ENCODE results near the gene STEAP3. TPM values are rescaled to one million over a fixed set of nuclear protein-coding genes. Genes with fewer than 3 reads are reported as not detected.
A peak's percentile ranks its signal among the peaks of the same experiment; 100 is the strongest.

Gene STEAP3
- total RNA-seq, 1 experiment from 2014 or later: 24.0 TPM

DNA sequence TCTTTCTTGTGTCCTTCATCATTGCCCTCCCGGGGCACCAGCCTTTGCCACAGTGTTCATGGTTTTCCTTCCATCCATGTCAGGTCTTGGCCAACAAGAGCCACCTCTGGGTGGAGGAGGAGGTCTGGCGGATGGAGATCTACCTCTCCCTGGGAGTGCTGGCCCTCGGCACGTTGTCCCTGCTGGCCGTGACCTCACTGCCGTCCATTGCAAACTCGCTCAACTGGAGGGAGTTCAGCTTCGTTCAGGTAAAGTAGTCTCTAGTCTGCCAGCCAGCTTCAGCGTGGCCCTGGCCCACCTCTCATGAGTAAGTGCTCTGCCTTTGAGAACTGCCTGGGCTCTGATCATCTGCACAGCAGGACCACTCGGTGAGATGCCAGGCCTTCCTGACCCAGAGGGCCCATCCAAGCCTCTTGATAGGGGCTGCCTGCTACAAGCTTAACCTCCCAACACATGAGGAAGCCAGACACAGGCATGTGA lies 31.0 kb downstream of the STEAP3 start:
- TF ChIP-seq GABPB1 (CRISPR knock-in tag; IDR thresholded peaks at IDR 0.05) (no peak), HMGA2 (CRISPR knock-in tag; IDR thresholded peaks at IDR 0.05) (no peak), NR1H2 (CRISPR knock-in tag; IDR thresholded peaks at IDR 0.05) (no peak), CREM (CRISPR knock-in tag; IDR thresholded peaks at IDR 0.05) (no peak), NFATC4 (CRISPR knock-in tag; IDR thresholded peaks at IDR 0.05) (no peak)
- TF ChIP-seq, protein P1, sequence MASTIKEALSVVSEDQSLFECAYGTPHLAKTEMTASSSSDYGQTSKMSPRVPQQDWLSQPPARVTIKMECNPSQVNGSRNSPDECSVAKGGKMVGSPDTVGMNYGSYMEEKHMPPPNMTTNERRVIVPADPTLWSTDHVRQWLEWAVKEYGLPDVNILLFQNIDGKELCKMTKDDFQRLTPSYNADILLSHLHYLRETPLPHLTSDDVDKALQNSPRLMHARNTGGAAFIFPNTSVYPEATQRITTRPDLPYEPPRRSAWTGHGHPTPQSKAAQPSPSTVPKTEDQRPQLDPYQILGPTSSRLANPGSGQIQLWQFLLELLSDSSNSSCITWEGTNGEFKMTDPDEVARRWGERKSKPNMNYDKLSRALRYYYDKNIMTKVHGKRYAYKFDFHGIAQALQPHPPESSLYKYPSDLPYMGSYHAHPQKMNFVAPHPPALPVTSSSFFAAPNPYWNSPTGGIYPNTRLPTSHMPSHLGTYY (CRISPR knock-in tag; IDR thresholded peaks at IDR 0.05): no peak

DNA sequence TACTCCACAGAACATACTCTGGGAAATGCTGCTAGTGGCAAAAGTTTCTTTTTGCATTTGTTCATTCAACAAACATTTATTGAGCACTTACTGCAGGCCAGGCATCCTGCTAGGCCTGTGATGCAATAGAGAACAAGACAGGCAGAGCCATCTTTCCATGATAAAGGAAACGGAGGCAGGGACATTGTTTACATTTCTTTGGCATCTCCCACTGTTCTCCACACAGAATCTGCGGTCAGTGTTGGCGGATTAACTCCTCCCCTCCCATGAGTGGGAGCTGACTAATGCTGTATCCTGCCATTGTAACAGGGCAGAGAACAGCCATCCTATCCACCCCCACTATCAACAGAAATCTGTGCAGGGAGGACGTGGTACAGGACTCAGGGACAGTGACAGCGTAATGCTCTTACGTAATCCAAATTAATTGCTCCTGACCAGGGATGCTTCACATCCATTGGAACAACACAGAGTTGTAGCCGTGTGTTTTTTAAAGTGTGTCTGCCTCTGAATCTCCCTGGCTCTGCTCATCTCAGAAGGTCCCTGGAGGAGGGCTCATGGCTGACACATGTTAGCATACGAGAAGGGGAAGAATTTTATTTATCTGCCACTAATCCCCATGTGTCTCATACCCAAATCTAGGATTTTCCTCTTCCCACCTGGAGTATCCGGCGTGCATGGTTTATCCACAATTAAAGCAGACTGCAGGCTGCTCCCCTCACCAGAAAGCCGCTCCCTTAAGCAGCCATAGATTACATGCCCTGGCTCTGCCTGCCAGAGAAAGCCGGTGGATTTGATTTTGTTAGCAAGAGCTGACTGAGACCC lies 32.3 kb downstream of the STEAP3 start:
- H3K27me3 Mint-ChIP-seq (ENCODE audit: low read depth): no peaks in the 10 kb centered on the region
- peaks cover 22% of the 10 kb centered on the region for H3K36me3 Mint-ChIP-seq
- DNase-seq (ENCODE audit: low spot score) (no peak), ATAC-seq (peak; percentile 49)
- peak overlapping the region; percentile 17; the same call in 1 of the 2 replicates for H3K4me3 Mint-ChIP-seq
- peak overlapping the region; percentile 82 for H3K27ac Mint-ChIP-seq
- H3K9me3 Mint-ChIP-seq: no peaks in the 10 kb centered on the region
- CTCF ChIA-PET: interaction anchor here (0.8 to 1.4 kb wide), 3 partner anchors 8 to 30 kb away, joined by 3 read pairs; no protein-coding TSS in a partner anchor
- peaks cover 51% of the 10 kb centered on the region for H3K4me1 Mint-ChIP-seq
- POLR2A ChIA-PET: no interaction called here
- TF ChIP-seq, protein P1 (CRISPR knock-in tag; IDR thresholded peaks at IDR 0.05): no peak
- TF ChIP-seq KAT7 (CRISPR knock-in tag; IDR thresholded peaks at IDR 0.05; ENCODE audit: borderline replicate concordance) (no peak), NFE2L1 (CRISPR knock-in tag; IDR thresholded peaks at IDR 0.05) (peak; percentile 37; the same call in 1 of the 2 replicates), ZNF263 (CRISPR knock-in tag; IDR thresholded peaks at IDR 0.05; ENCODE audit: low read depth) (no peak), FOXK1 (CRISPR knock-in tag; IDR thresholded peaks at IDR 0.05) (peak; percentile 68; the same call in 1 of the 2 replicates), NFYB (CRISPR knock-in tag; conservative IDR thresholded peaks at IDR 0.05; ENCODE audit: low read depth) (no peak), ATF1 (CRISPR knock-in tag; IDR thresholded peaks at IDR 0.05) (no peak), ZNF671 (CRISPR knock-in tag; IDR thresholded peaks at IDR 0.05) (no peak), TEAD4 (CRISPR knock-in tag; IDR thresholded peaks at IDR 0.05) (no peak), RORB (CRISPR knock-in tag; IDR thresholded peaks at IDR 0.05) (no peak), GTF2I (CRISPR knock-in tag; conservative IDR thresholded peaks at IDR 0.05) (no peak), TP53 (CRISPR knock-in tag; IDR thresholded peaks at IDR 0.05) (no peak), SMAD4 (CRISPR knock-in tag; IDR thresholded peaks at IDR 0.05) (no peak), ZNF232 (CRISPR knock-in tag; IDR thresholded peaks at IDR 0.05) (no peak), TEAD1 (CRISPR knock-in tag; IDR thresholded peaks at IDR 0.05) (peak; percentile 18; the same call in 1 of the 2 replicates), ZNF138 (CRISPR knock-in tag; conservative IDR thresholded peaks at IDR 0.05) (no peak), SP1 (CRISPR knock-in tag; conservative IDR thresholded peaks at IDR 0.05) (peak; percentile 37; the same call in 1 of the 2 replicates)
- TF ChIP-seq, protein P2, sequence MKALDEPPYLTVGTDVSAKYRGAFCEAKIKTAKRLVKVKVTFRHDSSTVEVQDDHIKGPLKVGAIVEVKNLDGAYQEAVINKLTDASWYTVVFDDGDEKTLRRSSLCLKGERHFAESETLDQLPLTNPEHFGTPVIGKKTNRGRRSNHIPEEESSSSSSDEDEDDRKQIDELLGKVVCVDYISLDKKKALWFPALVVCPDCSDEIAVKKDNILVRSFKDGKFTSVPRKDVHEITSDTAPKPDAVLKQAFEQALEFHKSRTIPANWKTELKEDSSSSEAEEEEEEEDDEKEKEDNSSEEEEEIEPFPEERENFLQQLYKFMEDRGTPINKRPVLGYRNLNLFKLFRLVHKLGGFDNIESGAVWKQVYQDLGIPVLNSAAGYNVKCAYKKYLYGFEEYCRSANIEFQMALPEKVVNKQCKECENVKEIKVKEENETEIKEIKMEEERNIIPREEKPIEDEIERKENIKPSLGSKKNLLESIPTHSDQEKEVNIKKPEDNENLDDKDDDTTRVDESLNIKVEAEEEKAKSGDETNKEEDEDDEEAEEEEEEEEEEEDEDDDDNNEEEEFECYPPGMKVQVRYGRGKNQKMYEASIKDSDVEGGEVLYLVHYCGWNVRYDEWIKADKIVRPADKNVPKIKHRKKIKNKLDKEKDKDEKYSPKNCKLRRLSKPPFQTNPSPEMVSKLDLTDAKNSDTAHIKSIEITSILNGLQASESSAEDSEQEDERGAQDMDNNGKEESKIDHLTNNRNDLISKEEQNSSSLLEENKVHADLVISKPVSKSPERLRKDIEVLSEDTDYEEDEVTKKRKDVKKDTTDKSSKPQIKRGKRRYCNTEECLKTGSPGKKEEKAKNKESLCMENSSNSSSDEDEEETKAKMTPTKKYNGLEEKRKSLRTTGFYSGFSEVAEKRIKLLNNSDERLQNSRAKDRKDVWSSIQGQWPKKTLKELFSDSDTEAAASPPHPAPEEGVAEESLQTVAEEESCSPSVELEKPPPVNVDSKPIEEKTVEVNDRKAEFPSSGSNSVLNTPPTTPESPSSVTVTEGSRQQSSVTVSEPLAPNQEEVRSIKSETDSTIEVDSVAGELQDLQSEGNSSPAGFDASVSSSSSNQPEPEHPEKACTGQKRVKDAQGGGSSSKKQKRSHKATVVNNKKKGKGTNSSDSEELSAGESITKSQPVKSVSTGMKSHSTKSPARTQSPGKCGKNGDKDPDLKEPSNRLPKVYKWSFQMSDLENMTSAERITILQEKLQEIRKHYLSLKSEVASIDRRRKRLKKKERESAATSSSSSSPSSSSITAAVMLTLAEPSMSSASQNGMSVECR (CRISPR knock-in tag; IDR thresholded peaks at IDR 0.05; ENCODE audit: borderline replicate concordance): no peak
- TF ChIP-seq, protein P3, sequence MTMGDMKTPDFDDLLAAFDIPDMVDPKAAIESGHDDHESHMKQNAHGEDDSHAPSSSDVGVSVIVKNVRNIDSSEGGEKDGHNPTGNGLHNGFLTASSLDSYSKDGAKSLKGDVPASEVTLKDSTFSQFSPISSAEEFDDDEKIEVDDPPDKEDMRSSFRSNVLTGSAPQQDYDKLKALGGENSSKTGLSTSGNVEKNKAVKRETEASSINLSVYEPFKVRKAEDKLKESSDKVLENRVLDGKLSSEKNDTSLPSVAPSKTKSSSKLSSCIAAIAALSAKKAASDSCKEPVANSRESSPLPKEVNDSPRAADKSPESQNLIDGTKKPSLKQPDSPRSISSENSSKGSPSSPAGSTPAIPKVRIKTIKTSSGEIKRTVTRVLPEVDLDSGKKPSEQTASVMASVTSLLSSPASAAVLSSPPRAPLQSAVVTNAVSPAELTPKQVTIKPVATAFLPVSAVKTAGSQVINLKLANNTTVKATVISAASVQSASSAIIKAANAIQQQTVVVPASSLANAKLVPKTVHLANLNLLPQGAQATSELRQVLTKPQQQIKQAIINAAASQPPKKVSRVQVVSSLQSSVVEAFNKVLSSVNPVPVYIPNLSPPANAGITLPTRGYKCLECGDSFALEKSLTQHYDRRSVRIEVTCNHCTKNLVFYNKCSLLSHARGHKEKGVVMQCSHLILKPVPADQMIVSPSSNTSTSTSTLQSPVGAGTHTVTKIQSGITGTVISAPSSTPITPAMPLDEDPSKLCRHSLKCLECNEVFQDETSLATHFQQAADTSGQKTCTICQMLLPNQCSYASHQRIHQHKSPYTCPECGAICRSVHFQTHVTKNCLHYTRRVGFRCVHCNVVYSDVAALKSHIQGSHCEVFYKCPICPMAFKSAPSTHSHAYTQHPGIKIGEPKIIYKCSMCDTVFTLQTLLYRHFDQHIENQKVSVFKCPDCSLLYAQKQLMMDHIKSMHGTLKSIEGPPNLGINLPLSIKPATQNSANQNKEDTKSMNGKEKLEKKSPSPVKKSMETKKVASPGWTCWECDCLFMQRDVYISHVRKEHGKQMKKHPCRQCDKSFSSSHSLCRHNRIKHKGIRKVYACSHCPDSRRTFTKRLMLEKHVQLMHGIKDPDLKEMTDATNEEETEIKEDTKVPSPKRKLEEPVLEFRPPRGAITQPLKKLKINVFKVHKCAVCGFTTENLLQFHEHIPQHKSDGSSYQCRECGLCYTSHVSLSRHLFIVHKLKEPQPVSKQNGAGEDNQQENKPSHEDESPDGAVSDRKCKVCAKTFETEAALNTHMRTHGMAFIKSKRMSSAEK (CRISPR knock-in tag; IDR thresholded peaks at IDR 0.05; ENCODE audit: borderline replicate concordance): 0 out of 2 replicates have a peak, but pooled peaks have one; percentile 77

More for the DNA sequence above, 31.0 kb downstream of the STEAP3 start:
- Mint-ChIP-seq H3K9me3 (no peaks in the 10 kb centered on the region), H3K27ac (peak overlapping the region; percentile 9; the same call in 1 of the 2 replicates), H3K4me3 (no peak overlapping the region), H3K4me1 (peaks cover 51% of the 10 kb centered on the region), H3K27me3 (ENCODE audit: low read depth) (no peaks in the 10 kb centered on the region), H3K36me3 (peaks cover 24% of the 10 kb centered on the region)
- no peak for ATAC-seq
- no peak for DNase-seq (ENCODE audit: low spot score)
- ChIA-PET CTCF (interaction anchor here (0.7 to 1.1 kb wide), 4 partner anchors 8 to 373 kb away, joined by 3 to 4 read pairs (median 3); no protein-coding TSS in a partner anchor), POLR2A (no interaction called here)
